B cell (primary cell): ENCODE data around the gene P2RX6. TPM values are rescaled to one million over a fixed set of nuclear protein-coding genes. Genes with fewer than 3 reads are reported as not detected.

Experiments used
- ATAC-seq: fragments of 200-7000 bp; cut with Tn5 transposase; one replicate; pipeline ENCODE4 v1.10.0; 2021; ENCODE audit warnings: low read depth, mild to moderate bottlenecking, moderate number of reproducible peaks, moderate library complexity
- CTCF ChIA-PET: fragments of 350-600 bp; sonication (Branson Sonifier 250); formaldehyde crosslinking; loops from one replicate; lab custom pipeline; 2021; ENCODE audit warnings: antibody characterized with exemption, inconsistent platforms; lab: Charles Lee
- POLR2A ChIA-PET: fragments of 350-600 bp; sonication (Branson Sonifier 250); formaldehyde crosslinking; loops from one replicate; lab custom pipeline; 2021; ENCODE audit warnings: antibody characterized with exemption; lab: Charles Lee
- DNase-seq: peaks from one replicate; pipeline ENCODE4 v3.0.0; 2013
- H2AFZ ChIP-seq: 2 replicates; pipeline ENCODE4 v1.6.1; 2012; ENCODE audit warnings: mild to moderate bottlenecking, low read depth, low read length; ENCODE audit not compliant: insufficient read depth, poor library complexity, severe bottlenecking
- H3K27ac ChIP-seq, 2 donors: 1 replicate in 1 of 2; 2 replicates in 1 of 2; pipeline ENCODE4 v1.5.1; 2012 to 2013; ENCODE audit warnings: low read length in 2 of 2, mild to moderate bottlenecking in 2 of 2, moderate library complexity in 1 of 2
- H3K27me3 ChIP-seq, 4 experiments: fragments of 200-600 bp in 1 of 4; sonication (generic) in 1 of 4; replicated peaks in 1 of 4; 1 replicate in 2 of 4; 2 replicates in 2 of 4; pipeline versions ENCODE4 v1.6.1 to v1.7.0; 2013 to 2016; ENCODE audit warnings: low read length in 3 of 4, mild to moderate bottlenecking in 2 of 4, mixed read lengths in 1 of 4, moderate library complexity in 1 of 4; ENCODE audit not compliant: insufficient read depth in 4 of 4, control insufficient read depth in 3 of 4; ENCODE audit errors: control extremely low read depth in 1 of 4
- H3K36me3 ChIP-seq, 2 experiments: replicated peaks in 1 of 2; 1 replicate in 1 of 2; 2 replicates in 1 of 2; pipeline versions ENCODE4 v1.6.1 to v1.7.1; 2013; ENCODE audit warnings: low read length in 1 of 2; ENCODE audit not compliant: insufficient read depth in 2 of 2, control insufficient read depth in 1 of 2; ENCODE audit errors: control extremely low read depth in 1 of 2, extremely low read depth in 1 of 2
- H3K4me1 ChIP-seq, 2 donors: fragments of 200-600 bp in 1 of 2; sonication (generic) in 1 of 2; 1 replicate in 1 of 2; 2 replicates in 1 of 2; pipeline versions ENCODE4 v1.5.1 to v1.6.1; 2013 to 2017; ENCODE audit warnings: low read length in 2 of 2; ENCODE audit not compliant: control insufficient read depth in 2 of 2, insufficient read depth in 2 of 2
- H3K4me2 ChIP-seq: replicated peaks from 2 replicates; pipeline ENCODE3; 2012; ENCODE audit warnings: mild to moderate bottlenecking, low read depth, low read length; ENCODE audit not compliant: poor library complexity, severe bottlenecking
- H3K4me3 ChIP-seq, 5 experiments: fragments of 200-600 bp in 1 of 5; sonication (generic) in 1 of 5; 1 replicate in 3 of 5; 2 replicates in 2 of 5; pipeline versions ENCODE4 v1.5.1 to v1.7.0; 2011 to 2016; ENCODE audit warnings: low read length in 4 of 5, mild to moderate bottlenecking in 4 of 5, low read depth in 2 of 5, control low read depth in 1 of 5, moderate library complexity in 1 of 5; ENCODE audit not compliant: insufficient read depth in 1 of 5; ENCODE audit errors: control extremely low read depth in 1 of 5, extremely low read depth in 1 of 5
- H3K79me2 ChIP-seq: fragments of 200-600 bp; sonication (generic); one replicate; pipeline ENCODE4 v1.6.0; 2016; ENCODE audit warnings: low read length; ENCODE audit not compliant: control insufficient read depth, insufficient read depth
- H3K9ac ChIP-seq: fragments of 200-600 bp; sonication (generic); 2 replicates; pipeline ENCODE4 v1.6.1; 2017; ENCODE audit warnings: mild to moderate bottlenecking, low read length, moderate library complexity
- H3K9me3 ChIP-seq, 3 donors: one replicate each; pipeline versions ENCODE4 v1.6.1 to v1.7.1; 2013; ENCODE audit warnings: low read length in 2 of 3; ENCODE audit not compliant: control insufficient read depth in 2 of 3, insufficient read depth in 1 of 3; ENCODE audit errors: control extremely low read depth in 1 of 3
- H4K20me1 ChIP-seq: 2 replicates; pipeline ENCODE4 v1.6.0; 2012; ENCODE audit warnings: mild to moderate bottlenecking, low read length; ENCODE audit not compliant: insufficient read depth, control insufficient read depth, poor library complexity, severe bottlenecking
- H3K27ac Mint-ChIP-seq: one replicate; pipeline ENCODE4 v1.8.0; 2021; ENCODE audit warnings: mixed read lengths
- H3K27me3 Mint-ChIP-seq: one replicate; pipeline ENCODE4 v1.8.0; 2021; ENCODE audit warnings: mixed read lengths
- H3K4me1 Mint-ChIP-seq: one replicate; pipeline ENCODE4 v1.8.0; 2021; ENCODE audit warnings: mixed read lengths
- H3K4me3 Mint-ChIP-seq: one replicate; pipeline ENCODE4 v1.8.0; 2021; ENCODE audit warnings: mixed read lengths
- H3K9me3 Mint-ChIP-seq: one replicate; pipeline ENCODE4 v1.8.0; 2022; ENCODE audit warnings: mixed read lengths; ENCODE audit not compliant: insufficient read depth
- CTCF ChIP-seq: fragments of 200-600 bp; IDR thresholded peaks from one replicate; pipeline ENCODE4 v1.8.0; 2022; ENCODE audit warnings: antibody characterized with exemption, mild to moderate bottlenecking
- EZH2 ChIP-seq: IDR thresholded peaks from 2 replicates; pipeline ENCODE4 v1.6.1; 2012; ENCODE audit warnings: borderline replicate concordance, low read depth, mild to moderate bottlenecking, moderate library complexity, low read length; ENCODE audit not compliant: insufficient read depth, poor library complexity, severe bottlenecking
- WGBS: methylation state at CpG from one replicate; pipeline ENCODE4 v1.1.5; 2013; ENCODE audit warnings: missing lambda C conversion rate; ENCODE audit not compliant: insufficient coverage; 5-methylcytosine and 5-hydroxymethylcytosine counted together
- intact Hi-C: fragments of 100-400 bp; cut with micrococcal nuclease; formaldehyde crosslinking; loops from one replicate; pipeline ENCODE4 v1.10.0; 2022
- polyA plus RNA-seq: library from polyadenylated mRNA; depleted of rRNA; stranded (reverse); fragments of >200 nt; gene quantifications from 2 replicates; pipeline ENCODE4 v1.2.3, GENCODE V29; 2012
- total RNA-seq, 2 donors: library from RNA; stranded (reverse); fragments of 120-200 nt in 1 of 2; gene quantifications; 1 replicate in 1 of 2; 2 replicates in 1 of 2; pipeline versions ENCODE4 v1.2.3 to v1.2.4, GENCODE V29; 2013 to 2022

The P2RX6 gene
- total and polyA plus RNA-seq, 2 donors (not counting 1 experiment from before 2014, with no cell fraction given): 0.49 to 0.79 TPM

- Histone ChIP-seq H3K4me3 (no peak overlapping the region), H3K79me2 (no peaks in the 10 kb centered on the region), H3K27ac (no peak overlapping the region), H3K36me3 (no peaks in the 10 kb centered on the region), H3K4me1 (peaks cover 1 to 3% of the 10 kb centered on the region in 2 donors), H3K4me2 (no peak overlapping the region), H4K20me1 (no peaks in the 10 kb centered on the region), H2AFZ (no peak overlapping the region), H3K9me3 (no peaks in the 10 kb centered on the region), H3K27me3 (peaks cover 0 to 18% (median 4%) of the 10 kb centered on the region in 4 experiments), H3K9ac (no peak overlapping the region)
- Mint-ChIP-seq H3K27me3 (peaks cover 27% of the 10 kb centered on the region), H3K27ac (no peak overlapping the region), H3K9me3 (no peaks in the 10 kb centered on the region), H3K4me1 (peaks cover 5% of the 10 kb centered on the region), H3K4me3 (no peak overlapping the region)
- whole genome bisulfite sequencing: 87% methylated on average over 9 of the region's 14 CpGs
- ChIA-PET POLR2A (interaction anchor here (0.6 kb wide), 1 partner anchor 916 kb away, joined by 9 read pairs; no protein-coding TSS in a partner anchor), CTCF (no interaction called here)
- intact Hi-C loops: no loop called here
- no peak for TF ChIP-seq EZH2
- no peak for TF ChIP-seq CTCF
- DNase-seq (no peak), ATAC-seq (no peak)
These were observed 12.1 kb downstream of the P2RX6 start for GRCh38 chr22:21026783-21027692.
